WTC11 (cell line): ENCODE measurements around the gene NDRG4. TPM values are rescaled to one million over a fixed set of nuclear protein-coding genes. Genes with fewer than 3 reads are reported as not detected.

ENCODE experiments used
- ATAC-seq: fragments of 200-7000 bp; cut with Tn5 transposase; 2 replicates; pipeline ENCODE4 v1.10.0; 2021; ENCODE audit warnings: mild to moderate bottlenecking, moderate library complexity
- CTCF ChIA-PET: fragments of 300-600 bp; sonication (Branson Sonifier 250); formaldehyde crosslinking; loops from one replicate; lab custom pipeline; 2021; ENCODE audit warnings: antibody characterized with exemption; lab: Charles Lee
- POLR2A ChIA-PET: fragments of 350-600 bp; sonication (Branson Sonifier 250); formaldehyde crosslinking; loops from one replicate; lab custom pipeline; 2021; ENCODE audit warnings: antibody characterized with exemption; lab: Charles Lee
- DNase-seq: peaks from one replicate; pipeline ENCODE4 v3.0.0; 2021; ENCODE audit warnings: low spot score
- H3K27ac Mint-ChIP-seq: 2 replicates; pipeline ENCODE4 v1.8.0; 2021; ENCODE audit warnings: mixed read lengths
- H3K27me3 Mint-ChIP-seq: 2 replicates; pipeline ENCODE4 v1.8.0; 2021; ENCODE audit warnings: low read depth, mild to moderate bottlenecking, moderate library complexity, mixed read lengths
- H3K36me3 Mint-ChIP-seq: 2 replicates; pipeline ENCODE4 v1.8.0; 2021; ENCODE audit warnings: mixed read lengths
- H3K4me1 Mint-ChIP-seq: 2 replicates; pipeline ENCODE4 v1.8.0; 2022; ENCODE audit warnings: mixed read lengths
- H3K4me3 Mint-ChIP-seq: 2 replicates; pipeline ENCODE4 v1.8.0; 2021; ENCODE audit warnings: mild to moderate bottlenecking, moderate library complexity, mixed read lengths
- H3K9me3 Mint-ChIP-seq: 2 replicates; pipeline ENCODE4 v1.8.0; 2021; ENCODE audit warnings: mixed read lengths
- E2F5 ChIP-seq: sonication (generic); formaldehyde crosslinking; IDR thresholded peaks from 2 replicates; pipeline ENCODE4 v1.8.1; 2022; ENCODE audit warnings: mild to moderate bottlenecking, moderate library complexity, missing genetic modification reagents
- EMX1 ChIP-seq: fragments of 250-450 bp; sonication (Bioruptor Pico); IDR thresholded peaks from 2 replicates; pipeline ENCODE4 v1.8.0; 2021; ENCODE audit warnings: mild to moderate bottlenecking
- FOXJ3 ChIP-seq: sonication (generic); formaldehyde crosslinking; IDR thresholded peaks from 2 replicates; pipeline ENCODE4 v1.9.0; 2021; ENCODE audit warnings: missing genetic modification reagents, mild to moderate bottlenecking, borderline replicate concordance
- JUN ChIP-seq: sonication (generic); formaldehyde crosslinking; IDR thresholded peaks from 2 replicates; pipeline ENCODE4 v1.8.0; 2023; ENCODE audit warnings: mild to moderate bottlenecking, missing genetic modification reagents
- NFATC4 ChIP-seq: fragments of 250-450 bp; sonication (Bioruptor Pico); IDR thresholded peaks from 2 replicates; pipeline ENCODE4 v1.9.0; 2021; ENCODE audit warnings: mild to moderate bottlenecking
- PRDM15 ChIP-seq: sonication (generic); formaldehyde crosslinking; IDR thresholded peaks from 2 replicates; pipeline ENCODE4 v1.8.0; 2022; ENCODE audit warnings: missing genetic modification reagents
- SMAD4 ChIP-seq: sonication (generic); formaldehyde crosslinking; IDR thresholded peaks from 2 replicates; pipeline ENCODE4 v1.8.0; 2022; ENCODE audit warnings: mild to moderate bottlenecking, missing genetic modification reagents
- SOX15 ChIP-seq: fragments of 250-450 bp; sonication (Bioruptor Pico); IDR thresholded peaks from 2 replicates; pipeline ENCODE4 v1.9.0; 2021; ENCODE audit warnings: mild to moderate bottlenecking
- SP1 ChIP-seq: sonication (generic); formaldehyde crosslinking; conservative IDR thresholded peaks from 2 replicates; pipeline ENCODE4 v1.8.1; 2022; ENCODE audit warnings: missing genetic modification reagents
- TCF7 ChIP-seq: sonication (generic); formaldehyde crosslinking; IDR thresholded peaks from 2 replicates; pipeline ENCODE4 v1.8.0; 2022; ENCODE audit warnings: mild to moderate bottlenecking, low read depth, missing genetic modification reagents, moderate library complexity
- USF2 ChIP-seq: sonication (generic); formaldehyde crosslinking; IDR thresholded peaks from 2 replicates; pipeline ENCODE4 v1.8.1; 2023; ENCODE audit warnings: mild to moderate bottlenecking, missing genetic modification reagents, moderate library complexity
- ZBTB21 ChIP-seq: sonication (generic); formaldehyde crosslinking; IDR thresholded peaks from 2 replicates; pipeline ENCODE4 v1.8.1; 2023; ENCODE audit warnings: mild to moderate bottlenecking, missing genetic modification reagents, borderline replicate concordance
- ZNF232 ChIP-seq: sonication (generic); formaldehyde crosslinking; IDR thresholded peaks from 2 replicates; pipeline ENCODE4 v1.8.0; 2022; ENCODE audit warnings: mild to moderate bottlenecking, missing genetic modification reagents
- ZNF532 ChIP-seq: fragments of 250-450 bp; sonication (Bioruptor Pico); IDR thresholded peaks from 2 replicates; pipeline ENCODE4 v1.9.0; 2021; ENCODE audit warnings: mild to moderate bottlenecking, borderline replicate concordance
- ZSCAN18 ChIP-seq: fragments of 250-450 bp; sonication (Bioruptor Pico); IDR thresholded peaks from 2 replicates; pipeline ENCODE4 v2.1.2; 2022; ENCODE audit warnings: mild to moderate bottlenecking, moderate library complexity
- total RNA-seq: library from RNA; stranded (reverse); gene quantifications from 3 replicates; pipeline ENCODE4 v1.2.3, GENCODE V29; 2021
- TF ChIP-seq, protein P1 (sequence below): sonication (generic); formaldehyde crosslinking; IDR thresholded peaks from 2 replicates; pipeline ENCODE4 v1.8.1; 2023; ENCODE audit warnings: mild to moderate bottlenecking, missing genetic modification reagents, borderline replicate concordance

The NDRG4 gene
- total RNA-seq, 1 experiment from 2014 or later: 20.5 TPM

GRCh38 chr16:58495521-58496331 is 4.2 kb upstream of the NDRG4 start (continued):
- TF ChIP-seq PRDM15 (CRISPR knock-in tag) (no peak), FOXJ3 (CRISPR knock-in tag) (no peak)
- TF ChIP-seq, protein P1, sequence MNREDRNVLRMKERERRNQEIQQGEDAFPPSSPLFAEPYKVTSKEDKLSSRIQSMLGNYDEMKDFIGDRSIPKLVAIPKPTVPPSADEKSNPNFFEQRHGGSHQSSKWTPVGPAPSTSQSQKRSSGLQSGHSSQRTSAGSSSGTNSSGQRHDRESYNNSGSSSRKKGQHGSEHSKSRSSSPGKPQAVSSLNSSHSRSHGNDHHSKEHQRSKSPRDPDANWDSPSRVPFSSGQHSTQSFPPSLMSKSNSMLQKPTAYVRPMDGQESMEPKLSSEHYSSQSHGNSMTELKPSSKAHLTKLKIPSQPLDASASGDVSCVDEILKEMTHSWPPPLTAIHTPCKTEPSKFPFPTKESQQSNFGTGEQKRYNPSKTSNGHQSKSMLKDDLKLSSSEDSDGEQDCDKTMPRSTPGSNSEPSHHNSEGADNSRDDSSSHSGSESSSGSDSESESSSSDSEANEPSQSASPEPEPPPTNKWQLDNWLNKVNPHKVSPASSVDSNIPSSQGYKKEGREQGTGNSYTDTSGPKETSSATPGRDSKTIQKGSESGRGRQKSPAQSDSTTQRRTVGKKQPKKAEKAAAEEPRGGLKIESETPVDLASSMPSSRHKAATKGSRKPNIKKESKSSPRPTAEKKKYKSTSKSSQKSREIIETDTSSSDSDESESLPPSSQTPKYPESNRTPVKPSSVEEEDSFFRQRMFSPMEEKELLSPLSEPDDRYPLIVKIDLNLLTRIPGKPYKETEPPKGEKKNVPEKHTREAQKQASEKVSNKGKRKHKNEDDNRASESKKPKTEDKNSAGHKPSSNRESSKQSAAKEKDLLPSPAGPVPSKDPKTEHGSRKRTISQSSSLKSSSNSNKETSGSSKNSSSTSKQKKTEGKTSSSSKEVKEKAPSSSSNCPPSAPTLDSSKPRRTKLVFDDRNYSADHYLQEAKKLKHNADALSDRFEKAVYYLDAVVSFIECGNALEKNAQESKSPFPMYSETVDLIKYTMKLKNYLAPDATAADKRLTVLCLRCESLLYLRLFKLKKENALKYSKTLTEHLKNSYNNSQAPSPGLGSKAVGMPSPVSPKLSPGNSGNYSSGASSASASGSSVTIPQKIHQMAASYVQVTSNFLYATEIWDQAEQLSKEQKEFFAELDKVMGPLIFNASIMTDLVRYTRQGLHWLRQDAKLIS (CRISPR knock-in tag): no peak

DNA sequence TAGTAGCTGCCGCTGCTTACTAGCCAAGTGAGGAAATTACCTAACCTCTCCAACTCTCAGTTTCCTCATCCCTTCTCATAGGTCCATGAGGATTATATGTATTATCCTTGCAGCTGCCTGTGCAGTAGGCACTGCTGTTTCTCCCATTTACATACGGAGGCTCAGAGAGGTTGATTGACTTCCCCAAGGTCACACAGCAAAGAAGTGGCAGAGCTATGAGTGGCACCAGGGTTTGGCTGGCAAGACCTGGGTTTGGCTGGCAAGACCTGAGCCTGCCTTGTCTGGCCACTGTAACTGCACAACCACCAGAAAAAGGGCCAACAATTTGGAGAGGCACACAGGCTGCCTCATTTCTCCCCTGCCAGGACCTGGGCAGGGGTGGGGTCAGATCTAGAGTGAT is 2.5 kb upstream of the NDRG4 start:
- Mint-ChIP-seq H3K4me3 (no peak overlapping the region), H3K27ac (no peak overlapping the region)
- POLR2A ChIA-PET: interaction anchor here (0.7 kb wide), 1 partner anchor 17 kb away, joined by 4 read pairs; no protein-coding TSS in a partner anchor

DNA sequence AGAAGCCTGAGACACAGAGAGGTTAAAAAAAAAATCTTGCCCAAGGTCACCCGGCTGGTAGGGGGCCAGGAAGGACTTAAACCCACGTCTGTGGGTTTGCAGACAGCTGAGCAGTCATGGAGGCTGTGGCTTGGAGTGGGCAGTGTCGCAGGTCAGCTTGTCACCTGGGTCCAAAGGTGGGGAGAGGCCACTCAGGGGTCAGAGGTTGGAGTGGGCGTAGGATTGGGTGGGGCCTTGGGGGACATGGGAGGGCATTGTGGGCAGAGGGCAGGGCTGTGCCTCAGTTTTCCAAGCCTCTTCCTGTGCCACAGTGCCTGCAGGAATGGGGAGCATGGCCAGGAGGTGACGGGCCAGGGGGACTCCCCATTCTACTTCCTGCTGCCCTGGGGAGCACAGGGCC is 2.0 kb upstream of the NDRG4 start:
- no peak for DNase-seq
- Mint-ChIP-seq H3K36me3 (no peaks in the 10 kb centered on the region), H3K9me3 (no peaks in the 10 kb centered on the region), H3K4me1 (peaks cover 12% of the 10 kb centered on the region), H3K4me3 (no peak overlapping the region), H3K27ac (no peak overlapping the region), H3K27me3 (peaks cover 60% of the 10 kb centered on the region)
- CTCF ChIA-PET: interaction anchor here (3.5 to 4.9 kb wide), 2 partner anchors 161 to 258 kb away, joined by 21 to 22 read pairs; no protein-coding TSS in a partner anchor
- ATAC-seq: no peak
- POLR2A ChIA-PET: no interaction called here
- TF ChIP-seq ZSCAN18 (CRISPR knock-in tag): no peak
- no peak for TF ChIP-seq E2F5 (CRISPR knock-in tag)
- no peak for TF ChIP-seq SMAD4 (CRISPR knock-in tag)
- TF ChIP-seq SOX15: no peak
- TF ChIP-seq SP1 (CRISPR knock-in tag): no peak
- TF ChIP-seq ZNF532 (CRISPR knock-in tag): no peak
- TF ChIP-seq TCF7: no peak
- no peak for TF ChIP-seq ZBTB21 (CRISPR knock-in tag)
- no peak for TF ChIP-seq NFATC4 (CRISPR knock-in tag)
- no peak for TF ChIP-seq JUN
- TF ChIP-seq ZNF232 (CRISPR knock-in tag): no peak
- TF ChIP-seq EMX1 (CRISPR knock-in tag): no peak

More for the DNA sequence above, 2.5 kb upstream of the NDRG4 start:
- H3K36me3 Mint-ChIP-seq: no peaks in the 10 kb centered on the region
- DNase-seq (no peak), ATAC-seq (no peak)
- peaks cover 55% of the 10 kb centered on the region for H3K27me3 Mint-ChIP-seq
- TF ChIP-seq USF2 (CRISPR knock-in tag): no peak
- H3K4me1 Mint-ChIP-seq: peaks cover 16% of the 10 kb centered on the region
- no peaks in the 10 kb centered on the region for H3K9me3 Mint-ChIP-seq
- CTCF ChIA-PET: interaction anchor here (3.5 kb wide), 1 partner anchor 161 kb away, joined by 22 read pairs; no protein-coding TSS in a partner anchor
